ENCODE measurements around the gene SUN5.
"Not testable (repeated sequence)": the region's sequence is repeated elsewhere in the genome, so short reads cannot be mapped to it uniquely, and the experiment has no call there.

SUN5 gene

GRCh38 chr20:32975121-32975520 is 29.1 kb downstream of the SUN5 start:
- not testable (repeated sequence) for FAIRE-seq

- FAIRE-seq, result not testable (repeated sequence)
These were observed 29.8 kb downstream of the SUN5 start for GRCh38 chr20:32974204-32975064.

- no peak for FAIRE-seq
These were observed 31.0 kb downstream of the SUN5 start for GRCh38 chr20:32973077-32973717.

- no peak for FAIRE-seq
These were observed 31.8 kb downstream of the SUN5 start for GRCh38 chr20:32972181-32973076.

- no peak for FAIRE-seq
These were observed 32.5 kb downstream of the SUN5 start for GRCh38 chr20:32971703-32972161.

GRCh38 chr20:32970973-32971300 is 33.3 kb downstream of the SUN5 start:
- FAIRE-seq, result no peak

- FAIRE-seq, result no peak
These were observed 33.9 kb downstream of the SUN5 start for GRCh38 chr20:32970115-32970972.

- FAIRE-seq, result no peak
These were observed 34.7 kb downstream of the SUN5 start for GRCh38 chr20:32969356-32970114.

GRCh38 chr20:32968478-32969241 is 35.6 kb downstream of the SUN5 start:
- no peak for FAIRE-seq

GRCh38 chr20:32967961-32968457 is 36.2 kb downstream of the SUN5 start:
- FAIRE-seq, result no peak

- FAIRE-seq, result no peak
These were observed 37.1 kb downstream of the SUN5 start for GRCh38 chr20:32966881-32967781.

GRCh38 chr20:32966382-32966781 is 37.9 kb downstream of the SUN5 start:
- FAIRE-seq, result no peak

GRCh38 chr20:32965581-32966373 is 38.5 kb downstream of the SUN5 start:
- FAIRE-seq, result no peak

GRCh38 chr20:32965115-32965514 is 39.1 kb downstream of the SUN5 start:
- FAIRE-seq, result no peak

GRCh38 chr20:32964575-32964974 is 39.7 kb downstream of the SUN5 start:
- no peak for FAIRE-seq

- no peak for FAIRE-seq
These were observed 41.1 kb downstream of the SUN5 start for GRCh38 chr20:32963176-32963575.

GRCh38 chr20:32962646-32963045 is 41.6 kb downstream of the SUN5 start:
- FAIRE-seq, result not testable (repeated sequence)

GRCh38 chr20:32962053-32962452 is 42.2 kb downstream of the SUN5 start:
- no peak for FAIRE-seq

All from endometrium (tissue), 2 donors.